Panc1 (cell line): Measurements from ENCODE around the gene FPGS. TPM values are rescaled to one million over a fixed set of nuclear protein-coding genes. Genes with fewer than 3 reads are reported as not detected.

ENCODE experiments used
- ATAC-seq: fragments of 200-7000 bp; cut with Tn5 transposase; 2 replicates; pipeline ENCODE4 v1.9.1; 2020; ENCODE audit warnings: mild to moderate bottlenecking, moderate library complexity
- BruUV-seq: library from RNA; stranded (reverse); fragments of 400-500 nt; replicated peaks from 2 replicates; lab custom pipeline; 2021; lab: Mats Ljungman, UMichigan
- CTCF ChIA-PET: fragments of 300-600 bp; sonication (Branson Sonifier 250); formaldehyde crosslinking; loops from one replicate; lab custom pipeline; 2022; ENCODE audit warnings: antibody characterized with exemption; lab: Charles Lee
- POLR2A ChIA-PET: fragments of 300-600 bp; sonication (Branson Sonifier 250); formaldehyde crosslinking; loops from one replicate; lab custom pipeline; 2022; ENCODE audit warnings: antibody characterized with exemption; lab: Charles Lee
- DNase-seq: peaks from one replicate; pipeline ENCODE4 v3.0.0-alpha.2; 2010; ENCODE audit warnings: low read depth, low spot score
- H3K27ac ChIP-seq: 2 replicates; pipeline ENCODE4 v1.5.1; 2011; ENCODE audit warnings: mild to moderate bottlenecking, low read length, inconsistent platforms
- H3K27me3 ChIP-seq: fragments of 200-500 bp; sonication (Bioruptor generic); 2 replicates; pipeline ENCODE4 v1.6.0; 2014; ENCODE audit warnings: low read length, inconsistent platforms; ENCODE audit not compliant: control insufficient read depth, insufficient read depth
- H3K36me3 ChIP-seq: fragments of 200-500 bp; sonication (Bioruptor generic); 2 replicates; pipeline ENCODE4 v1.5.1; 2014; ENCODE audit warnings: inconsistent platforms, mild to moderate bottlenecking, low read length, moderate library complexity; ENCODE audit not compliant: control insufficient read depth, insufficient read depth
- H3K4me1 ChIP-seq: 2 replicates; pipeline ENCODE4 v1.5.1; 2011; ENCODE audit warnings: inconsistent platforms, mild to moderate bottlenecking, low read length, moderate library complexity; ENCODE audit not compliant: control insufficient read depth, insufficient read depth
- H3K4me3 ChIP-seq, 2 experiments: 2 replicates each; pipeline ENCODE4 v1.5.1; 2011 to 2012; ENCODE audit warnings: low read depth in 2 of 2, low read length in 2 of 2, mild to moderate bottlenecking in 2 of 2, inconsistent platforms in 1 of 2, moderate library complexity in 1 of 2
- H3K9me3 ChIP-seq: fragments of 200-500 bp; sonication (Bioruptor generic); 2 replicates; pipeline ENCODE4 v1.5.1; 2014; ENCODE audit warnings: low read depth, mild to moderate bottlenecking, inconsistent platforms, low read length, moderate library complexity; ENCODE audit not compliant: control insufficient read depth, insufficient read depth
- POLR2AphosphoS5 ChIP-seq: IDR thresholded peaks from 2 replicates; pipeline ENCODE4 v1.6.1; 2012; ENCODE audit warnings: mild to moderate bottlenecking, low read depth, low read length, moderate library complexity
- SIN3A ChIP-seq: IDR thresholded peaks from 2 replicates; pipeline ENCODE4 v1.6.1; 2012; ENCODE audit warnings: low read depth, mild to moderate bottlenecking, low read length, moderate library complexity, borderline replicate concordance; ENCODE audit not compliant: insufficient read depth
- TCF7L2 ChIP-seq: IDR thresholded peaks from 2 replicates; pipeline ENCODE4 v1.6.1; 2011; ENCODE audit warnings: mild to moderate bottlenecking, low read depth, low read length, inconsistent platforms
- in situ Hi-C: cut with HindIII; loops from 2 replicates; pipeline ENCODE4 v1.10.0; 2016; ENCODE audit warnings: low sequenced_read_pairs, low pct_unique_long_range_greater_than_20kb
- intact Hi-C: fragments of 100-400 bp; cut with micrococcal nuclease; formaldehyde crosslinking; loops from one replicate; pipeline ENCODE4 v1.10.0; 2022; ENCODE audit not compliant: unreplicated experiment
- total RNA-seq: library from RNA; stranded (reverse); gene quantifications from one replicate; pipeline ENCODE4 v1.2.1, GENCODE V29; 2021; ENCODE audit not compliant: unreplicated experiment
- TF ChIP-seq, protein P1 (sequence below): fragments of 450-650 bp; IDR thresholded peaks from 2 replicates; pipeline ENCODE4 v1.5.1; 2017; ENCODE audit warnings: mild to moderate bottlenecking
- TF ChIP-seq, protein P2 (sequence below), 2 experiments: IDR thresholded peaks; 2 replicates each; pipeline ENCODE4 v1.6.1; 2011 to 2012; ENCODE audit warnings: low read depth in 2 of 2, control low read depth in 1 of 2, low read length in 1 of 2, mild to moderate bottlenecking in 1 of 2, moderate library complexity in 1 of 2; ENCODE audit not compliant: insufficient read depth in 1 of 2

Gene FPGS
- total RNA-seq, 1 experiment from 2014 or later: 56.5 TPM

DNA sequence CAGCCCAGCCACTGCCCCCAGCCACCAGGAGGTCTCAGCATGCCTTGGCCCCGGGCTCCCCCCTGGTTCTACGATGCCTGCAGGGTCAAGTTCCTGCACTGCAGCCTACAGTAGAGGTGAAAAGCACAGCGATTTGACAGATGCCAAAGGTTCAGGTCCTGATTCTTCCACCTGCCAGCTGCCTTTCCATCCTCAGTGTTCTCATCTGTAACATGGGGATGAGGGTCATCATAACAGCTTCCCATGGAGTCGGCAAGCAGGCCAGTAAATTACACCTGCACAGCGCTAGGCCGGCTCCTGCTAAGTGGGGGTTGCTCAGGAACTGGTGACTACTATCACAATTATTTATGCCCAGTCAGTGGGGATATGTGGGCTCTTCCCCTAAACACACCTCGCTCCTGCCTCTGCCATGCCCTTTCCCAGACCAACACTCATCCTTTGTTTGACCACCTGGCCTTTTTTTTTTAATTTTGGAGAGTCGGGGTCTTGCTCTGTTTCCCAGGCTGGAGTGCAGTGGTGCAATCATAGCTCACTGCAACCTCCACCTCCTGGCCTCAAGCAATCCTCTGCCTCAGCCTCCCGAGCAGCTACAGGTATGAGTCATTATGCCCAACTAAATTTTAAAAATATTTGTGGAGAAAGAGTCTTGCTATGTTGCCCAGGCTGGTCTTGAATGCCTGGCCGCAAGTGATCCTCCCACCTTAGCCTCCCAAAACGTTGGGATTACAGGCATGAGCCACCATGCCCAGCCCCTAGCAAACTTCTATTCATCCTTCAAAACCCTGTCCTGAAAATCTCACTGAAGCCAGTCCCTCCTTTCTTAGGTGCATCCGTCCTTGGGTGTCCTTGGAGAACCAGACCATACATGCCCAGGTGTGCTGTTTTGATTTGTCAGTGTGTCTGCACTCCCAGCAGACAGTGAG lies 45.4 kb downstream of the FPGS start:
- H3K27ac ChIP-seq: no peak overlapping the region
- POLR2A ChIA-PET: no interaction called here
- H3K36me3 ChIP-seq: no peaks in the 10 kb centered on the region
- intact Hi-C loops (no loop called here), in situ Hi-C loops (no loop called here)
- no peaks in the 10 kb centered on the region for H3K27me3 ChIP-seq
- CTCF ChIA-PET: no interaction called here
- no peaks in the 10 kb centered on the region; the same call in 1 of the 2 replicates for H3K4me1 ChIP-seq
- TF ChIP-seq POLR2AphosphoS5: no peak
- TF ChIP-seq, protein P1, sequence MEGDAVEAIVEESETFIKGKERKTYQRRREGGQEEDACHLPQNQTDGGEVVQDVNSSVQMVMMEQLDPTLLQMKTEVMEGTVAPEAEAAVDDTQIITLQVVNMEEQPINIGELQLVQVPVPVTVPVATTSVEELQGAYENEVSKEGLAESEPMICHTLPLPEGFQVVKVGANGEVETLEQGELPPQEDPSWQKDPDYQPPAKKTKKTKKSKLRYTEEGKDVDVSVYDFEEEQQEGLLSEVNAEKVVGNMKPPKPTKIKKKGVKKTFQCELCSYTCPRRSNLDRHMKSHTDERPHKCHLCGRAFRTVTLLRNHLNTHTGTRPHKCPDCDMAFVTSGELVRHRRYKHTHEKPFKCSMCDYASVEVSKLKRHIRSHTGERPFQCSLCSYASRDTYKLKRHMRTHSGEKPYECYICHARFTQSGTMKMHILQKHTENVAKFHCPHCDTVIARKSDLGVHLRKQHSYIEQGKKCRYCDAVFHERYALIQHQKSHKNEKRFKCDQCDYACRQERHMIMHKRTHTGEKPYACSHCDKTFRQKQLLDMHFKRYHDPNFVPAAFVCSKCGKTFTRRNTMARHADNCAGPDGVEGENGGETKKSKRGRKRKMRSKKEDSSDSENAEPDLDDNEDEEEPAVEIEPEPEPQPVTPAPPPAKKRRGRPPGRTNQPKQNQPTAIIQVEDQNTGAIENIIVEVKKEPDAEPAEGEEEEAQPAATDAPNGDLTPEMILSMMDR: no peak
- BruUV-seq: no TSS peak
- H3K4me3 ChIP-seq: no peak overlapping the region
- 0 out of 2 replicates have a peak, but pooled peaks cover 6% of the 10 kb centered on the region for H3K9me3 ChIP-seq
- no peak for ATAC-seq
- DNase-seq: no peak

DNA sequence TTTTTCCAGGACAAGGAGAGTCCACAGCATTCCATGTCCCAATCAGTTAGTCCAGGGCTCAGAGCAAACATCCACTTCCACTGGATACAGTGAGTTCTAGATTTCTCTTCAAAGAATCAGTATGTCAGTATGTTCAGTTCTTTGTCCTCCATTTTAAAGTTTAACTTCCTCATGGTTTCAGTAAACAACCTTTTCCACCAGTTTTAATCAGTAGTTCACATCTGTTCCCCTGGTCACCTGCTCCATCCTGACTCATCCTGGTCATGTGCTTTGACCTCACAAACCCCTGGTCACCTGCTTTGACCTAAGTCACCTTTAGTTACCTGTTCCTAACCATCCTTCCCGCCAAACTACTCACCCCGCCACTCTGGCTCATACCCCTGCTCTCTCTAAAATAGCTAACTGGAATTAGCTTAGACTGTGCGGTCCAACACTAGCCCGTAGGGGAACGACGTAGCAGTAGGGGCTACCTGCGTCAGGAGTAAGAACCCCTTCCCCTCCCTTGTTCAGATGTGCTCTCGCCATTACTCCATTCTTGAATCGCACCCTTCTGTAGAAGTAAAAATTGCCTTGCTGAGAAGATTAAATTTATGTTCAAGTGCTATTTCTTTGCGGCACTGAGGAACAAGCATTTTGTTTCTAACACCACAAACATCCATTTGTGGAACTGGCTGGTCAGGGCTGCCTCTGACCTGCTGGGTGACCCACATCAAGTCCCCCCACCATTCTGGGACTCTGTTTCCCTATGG lies 46.2 kb downstream of the FPGS start:
- Histone ChIP-seq H3K4me1 (peaks cover 4% of the 10 kb centered on the region; the same call in 1 of the 2 replicates), H3K27me3 (no peaks in the 10 kb centered on the region), H3K4me3 (no peak overlapping the region), H3K9me3 (0 out of 2 replicates have a peak, but pooled peaks cover 6% of the 10 kb centered on the region), H3K36me3 (no peaks in the 10 kb centered on the region), H3K27ac (no peak overlapping the region)
- intact Hi-C loops (no loop called here), in situ Hi-C loops (no loop called here)
- TF ChIP-seq, protein P1: no peak
- TF ChIP-seq TCF7L2 (no peak), SIN3A (no peak)
- ATAC-seq: no peak
- no peak for DNase-seq
- POLR2A ChIA-PET: no interaction called here
- CTCF ChIA-PET: no interaction called here
- BruUV-seq: no TSS peak

DNA sequence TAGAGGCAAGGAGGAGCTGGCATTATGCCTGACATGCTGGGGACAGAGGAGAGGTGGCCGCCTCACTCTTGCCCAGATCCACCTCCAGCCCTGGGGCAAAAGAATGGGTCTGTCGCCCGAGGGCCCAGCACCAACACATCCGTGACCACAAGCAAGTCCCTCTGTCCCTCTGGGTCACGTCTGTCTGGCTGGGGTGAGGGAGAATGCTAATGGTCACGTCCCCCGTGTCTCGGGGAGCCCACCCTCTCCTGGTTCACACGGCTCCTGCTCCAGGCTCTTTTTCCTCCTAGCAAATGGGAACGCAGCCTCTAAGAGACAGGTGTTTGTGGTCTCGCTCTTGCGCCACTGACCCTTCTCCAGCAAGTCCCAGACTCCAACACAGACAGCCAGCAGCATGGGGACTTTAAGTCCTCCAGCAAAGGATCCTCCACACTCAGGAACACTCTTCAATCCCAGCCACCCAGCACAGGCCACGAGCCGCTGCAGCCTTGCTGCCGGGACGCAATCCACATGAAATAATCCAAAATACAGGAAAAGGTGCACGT lies 47.7 kb downstream of the FPGS start:
- TF ChIP-seq SIN3A (no peak), POLR2AphosphoS5 (no peak), TCF7L2 (no peak)
- TF ChIP-seq, protein P2, sequence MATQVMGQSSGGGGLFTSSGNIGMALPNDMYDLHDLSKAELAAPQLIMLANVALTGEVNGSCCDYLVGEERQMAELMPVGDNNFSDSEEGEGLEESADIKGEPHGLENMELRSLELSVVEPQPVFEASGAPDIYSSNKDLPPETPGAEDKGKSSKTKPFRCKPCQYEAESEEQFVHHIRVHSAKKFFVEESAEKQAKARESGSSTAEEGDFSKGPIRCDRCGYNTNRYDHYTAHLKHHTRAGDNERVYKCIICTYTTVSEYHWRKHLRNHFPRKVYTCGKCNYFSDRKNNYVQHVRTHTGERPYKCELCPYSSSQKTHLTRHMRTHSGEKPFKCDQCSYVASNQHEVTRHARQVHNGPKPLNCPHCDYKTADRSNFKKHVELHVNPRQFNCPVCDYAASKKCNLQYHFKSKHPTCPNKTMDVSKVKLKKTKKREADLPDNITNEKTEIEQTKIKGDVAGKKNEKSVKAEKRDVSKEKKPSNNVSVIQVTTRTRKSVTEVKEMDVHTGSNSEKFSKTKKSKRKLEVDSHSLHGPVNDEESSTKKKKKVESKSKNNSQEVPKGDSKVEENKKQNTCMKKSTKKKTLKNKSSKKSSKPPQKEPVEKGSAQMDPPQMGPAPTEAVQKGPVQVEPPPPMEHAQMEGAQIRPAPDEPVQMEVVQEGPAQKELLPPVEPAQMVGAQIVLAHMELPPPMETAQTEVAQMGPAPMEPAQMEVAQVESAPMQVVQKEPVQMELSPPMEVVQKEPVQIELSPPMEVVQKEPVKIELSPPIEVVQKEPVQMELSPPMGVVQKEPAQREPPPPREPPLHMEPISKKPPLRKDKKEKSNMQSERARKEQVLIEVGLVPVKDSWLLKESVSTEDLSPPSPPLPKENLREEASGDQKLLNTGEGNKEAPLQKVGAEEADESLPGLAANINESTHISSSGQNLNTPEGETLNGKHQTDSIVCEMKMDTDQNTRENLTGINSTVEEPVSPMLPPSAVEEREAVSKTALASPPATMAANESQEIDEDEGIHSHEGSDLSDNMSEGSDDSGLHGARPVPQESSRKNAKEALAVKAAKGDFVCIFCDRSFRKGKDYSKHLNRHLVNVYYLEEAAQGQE (IDR thresholded peaks at IDR 0.05; ENCODE audit: insufficient read depth in 1 of 2, low read depth in 2 of 2, low read length in 1 of 2): no peak
- TF ChIP-seq, protein P1: no peak
- H3K4me3 ChIP-seq: no peak overlapping the region
- BruUV-seq: no TSS peak
- H3K4me1 ChIP-seq: peaks cover 5% of the 10 kb centered on the region; the same call in 1 of the 2 replicates
- no peaks in the 10 kb centered on the region for H3K27me3 ChIP-seq
- in situ Hi-C loops (no loop called here), intact Hi-C loops (no loop called here)
- CTCF ChIA-PET: no interaction called here
- DNase-seq (no peak), ATAC-seq (no peak)
- POLR2A ChIA-PET: no interaction called here
- 0 out of 2 replicates have a peak, but pooled peaks cover 6% of the 10 kb centered on the region for H3K9me3 ChIP-seq
- H3K27ac ChIP-seq: no peak overlapping the region
- H3K36me3 ChIP-seq: no peaks in the 10 kb centered on the region
